ENCODE measurements around the gene INPP5D. TPM values are rescaled to one million over a fixed set of nuclear protein-coding genes. Genes with fewer than 3 reads are reported as not detected.

The INPP5D gene
- total RNA-seq, 1 donor from 2014 or later = 3.7 TPM

DNA sequence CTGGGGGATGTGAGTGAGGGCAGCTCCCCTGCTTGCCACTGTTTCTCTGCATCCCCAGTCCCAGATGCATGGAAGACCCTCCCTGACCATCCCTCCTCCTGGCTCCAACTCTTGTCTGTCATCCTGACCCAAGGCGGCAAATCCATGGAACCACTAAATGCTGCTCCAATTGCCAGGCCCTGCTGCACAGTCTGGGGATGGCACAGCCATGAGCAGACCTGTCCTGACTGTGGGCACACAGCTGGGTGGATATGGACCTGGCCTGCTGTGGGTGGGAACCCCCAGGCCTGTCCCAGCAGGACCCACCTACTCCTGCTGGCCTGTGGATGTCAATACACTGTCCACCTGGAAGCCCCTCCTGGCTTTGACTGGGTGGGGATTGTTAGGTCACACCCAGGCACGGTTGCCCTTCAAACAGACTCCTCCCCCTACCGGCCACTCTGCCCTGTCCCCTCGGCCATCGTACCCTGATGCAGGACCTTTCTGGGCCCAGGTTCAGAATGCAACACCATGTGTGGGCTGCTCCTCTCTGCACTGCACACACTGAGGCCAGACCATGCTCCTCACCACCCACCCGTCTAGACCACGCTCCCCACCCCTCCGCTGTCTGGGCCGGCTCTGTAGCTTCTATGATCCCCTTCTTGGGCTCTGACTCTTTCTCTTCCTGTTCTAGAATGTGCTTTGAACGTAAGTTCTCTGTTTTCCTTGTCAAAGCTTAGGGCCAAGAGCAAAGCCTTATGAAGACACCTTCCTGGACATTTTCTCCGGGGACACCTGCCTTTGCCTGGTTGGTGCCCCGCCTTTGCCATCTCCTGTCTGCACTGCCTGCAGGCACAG, 57.9 kb downstream of the INPP5D start:
- Histone ChIP-seq H3K36me3 (ENCODE audit: control insufficient read depth, insufficient read depth, low read length) (no peaks in the 10 kb centered on the region), H3K4me3 (ENCODE audit: low read depth, low read length) (no peak overlapping the region), H3K27me3 (ENCODE audit: control insufficient read depth, insufficient read depth, low read length) (no peaks in the 10 kb centered on the region)
- TF ChIP-seq CTCF (IDR thresholded peaks at IDR 0.05; ENCODE audit: insufficient read depth, low read length, poor library complexity, severe bottlenecking) = no peak
- no peak for DNase-seq (ENCODE audit: low read depth)

DNA sequence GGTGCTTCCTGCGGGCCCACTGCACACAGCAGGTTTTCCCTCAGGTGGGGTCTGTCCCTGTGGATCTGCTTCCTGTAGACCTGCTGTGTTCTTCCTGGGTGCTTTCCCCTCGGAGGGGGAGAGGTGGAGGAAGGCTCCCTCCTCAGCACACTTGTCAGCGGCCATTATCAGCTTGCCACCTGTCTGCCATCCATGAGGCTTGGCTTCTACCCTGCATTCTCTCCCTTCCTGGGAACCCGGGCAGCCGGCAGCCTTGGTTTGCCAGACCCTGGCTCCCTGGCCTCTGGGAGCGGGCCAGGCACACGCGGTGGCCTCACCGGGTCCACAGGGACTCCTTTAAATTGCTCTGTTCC, 58.5 kb downstream of the INPP5D start:
- Histone ChIP-seq H3K4me3 (ENCODE audit: low read depth, low read length) (no peak overlapping the region), H3K27me3 (ENCODE audit: control insufficient read depth, insufficient read depth, low read length) (no peaks in the 10 kb centered on the region), H3K36me3 (ENCODE audit: control insufficient read depth, insufficient read depth, low read length) (no peaks in the 10 kb centered on the region)
- no peak for DNase-seq (ENCODE audit: low read depth)
- no peak for TF ChIP-seq CTCF (IDR thresholded peaks at IDR 0.05; ENCODE audit: insufficient read depth, low read length, poor library complexity, severe bottlenecking)

GRCh38 chr2:233119123-233119522, 59.0 kb downstream of the INPP5D start:
- Histone ChIP-seq H3K36me3 (ENCODE audit: control insufficient read depth, insufficient read depth, low read length) (no peaks in the 10 kb centered on the region), H3K4me3 (ENCODE audit: low read depth, low read length) (no peak overlapping the region), H3K27me3 (ENCODE audit: control insufficient read depth, insufficient read depth, low read length) (no peaks in the 10 kb centered on the region)
- TF ChIP-seq CTCF (IDR thresholded peaks at IDR 0.05; ENCODE audit: insufficient read depth, low read length, poor library complexity, severe bottlenecking) = no peak
- no peak for DNase-seq (ENCODE audit: low read depth)

DNA sequence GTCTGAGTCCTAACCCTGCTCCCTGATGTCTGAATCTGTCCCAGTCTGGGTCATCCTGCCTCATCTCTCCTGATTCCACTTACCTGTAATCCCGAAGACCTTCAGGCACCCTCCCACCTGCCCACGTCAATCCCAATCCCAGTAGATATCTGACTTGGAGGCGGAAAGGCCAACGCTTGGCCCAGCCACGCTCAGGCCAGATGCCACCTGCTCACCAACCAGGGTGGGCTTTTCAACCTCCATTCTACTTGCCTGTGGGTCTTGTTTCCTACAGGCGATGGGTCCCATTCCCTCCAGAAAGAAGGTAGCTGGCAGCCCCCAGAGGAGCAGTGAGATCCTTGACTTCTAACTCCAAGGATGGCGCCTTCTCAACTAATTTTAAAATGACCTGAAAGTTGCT, 59.7 kb downstream of the INPP5D start:
- DNase-seq (ENCODE audit: low read depth) = no peak
- no peaks in the 10 kb centered on the region for H3K27me3 ChIP-seq (ENCODE audit: control insufficient read depth, insufficient read depth, low read length)
- no peak for TF ChIP-seq CTCF (IDR thresholded peaks at IDR 0.05; ENCODE audit: insufficient read depth, low read length, poor library complexity, severe bottlenecking)
- H3K4me3 ChIP-seq (ENCODE audit: low read depth, low read length) = no peak overlapping the region
- H3K36me3 ChIP-seq (ENCODE audit: control insufficient read depth, insufficient read depth, low read length) = no peaks in the 10 kb centered on the region

- H3K27me3 ChIP-seq (ENCODE audit: control insufficient read depth, insufficient read depth, low read length) = no peaks in the 10 kb centered on the region
- H3K4me3 ChIP-seq (ENCODE audit: low read depth, low read length) = no peak overlapping the region
- no peak for TF ChIP-seq CTCF (IDR thresholded peaks at IDR 0.05; ENCODE audit: insufficient read depth, low read length, poor library complexity, severe bottlenecking)
- no peaks in the 10 kb centered on the region for H3K36me3 ChIP-seq (ENCODE audit: control insufficient read depth, insufficient read depth, low read length)
- DNase-seq (ENCODE audit: low read depth) = no peak
Observed at GRCh38 chr2:233120459-233120858, 60.3 kb downstream of the INPP5D start.

DNA sequence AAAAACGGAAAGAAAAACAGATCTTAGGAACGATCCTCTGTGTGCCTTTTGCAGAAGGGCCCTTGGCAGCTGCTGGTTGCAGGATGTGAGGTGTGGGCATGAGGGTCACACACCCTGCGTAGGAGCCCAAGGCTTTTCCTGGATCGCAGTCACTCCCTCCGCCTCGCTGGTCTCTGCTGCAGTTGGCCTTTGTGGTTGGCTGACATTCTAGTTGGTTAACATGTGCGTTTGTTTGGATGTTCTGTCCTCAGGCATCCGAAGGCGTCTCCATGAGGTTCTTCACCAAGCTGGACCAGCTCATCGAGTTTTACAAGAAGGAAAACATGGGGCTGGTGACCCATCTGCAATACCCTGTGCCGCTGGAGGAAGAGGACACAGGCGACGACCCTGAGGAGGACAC, 61.7 kb downstream of the INPP5D start:
- no peaks in the 10 kb centered on the region for H3K36me3 ChIP-seq (ENCODE audit: control insufficient read depth, insufficient read depth, low read length)
- DNase-seq (ENCODE audit: low read depth) = no peak
- TF ChIP-seq CTCF (IDR thresholded peaks at IDR 0.05; ENCODE audit: insufficient read depth, low read length, poor library complexity, severe bottlenecking) = no peak
- no peaks in the 10 kb centered on the region for H3K27me3 ChIP-seq (ENCODE audit: control insufficient read depth, insufficient read depth, low read length)
- H3K4me3 ChIP-seq (ENCODE audit: low read depth, low read length) = no peak overlapping the region
